ENCODE data around the gene NHLH1.
"Not testable (repeated sequence)": the region's sequence is repeated elsewhere in the genome, so short reads cannot be mapped to it uniquely, and the experiment has no call there.

NHLH1 gene

DNA sequence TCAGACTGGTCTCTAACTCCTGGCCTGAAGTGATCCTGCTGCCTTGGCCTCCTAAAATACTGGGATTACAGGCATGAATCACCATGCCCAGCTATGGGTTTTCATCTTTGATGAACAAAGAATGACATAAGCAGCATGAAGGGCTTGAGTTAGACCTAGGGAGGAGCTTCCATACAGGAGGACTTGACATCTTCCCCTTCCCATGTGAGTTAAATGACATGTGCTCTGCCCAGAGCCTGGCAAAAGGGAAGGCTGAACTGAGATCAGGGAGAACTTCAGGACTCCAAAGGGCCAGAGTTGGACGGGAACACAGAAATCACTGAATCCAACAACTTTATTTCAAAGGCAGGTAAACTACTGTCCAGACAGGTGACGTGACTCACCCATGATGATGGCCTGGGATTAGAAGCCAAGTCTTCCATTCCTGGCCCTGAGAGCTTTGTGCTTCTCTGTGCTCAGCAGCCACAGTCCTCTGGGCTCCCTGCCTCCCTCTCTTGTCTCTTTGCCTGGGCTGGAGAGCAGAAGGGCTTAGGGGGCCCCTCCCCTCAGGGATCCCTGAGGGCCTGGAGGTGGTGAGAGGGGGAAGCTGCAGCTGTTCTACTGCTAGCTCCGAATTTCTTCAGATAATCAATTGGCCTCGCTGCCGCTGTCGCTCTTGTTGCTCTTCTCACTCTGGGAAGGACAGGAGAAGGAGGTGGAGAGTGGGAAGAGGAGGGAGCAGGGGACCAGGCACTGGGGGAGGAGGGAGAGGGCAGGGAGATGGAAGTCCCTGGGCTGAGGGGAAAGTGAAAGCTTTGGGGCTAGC is 7.6 kb downstream of the NHLH1 start:
- H3K4me3 ChIP-seq (ENCODE audit: control insufficient read depth, low read depth, low read length) = no peak overlapping the region
- DNase-seq (ENCODE audit: low read depth) = no peak
- TF ChIP-seq, protein P1, sequence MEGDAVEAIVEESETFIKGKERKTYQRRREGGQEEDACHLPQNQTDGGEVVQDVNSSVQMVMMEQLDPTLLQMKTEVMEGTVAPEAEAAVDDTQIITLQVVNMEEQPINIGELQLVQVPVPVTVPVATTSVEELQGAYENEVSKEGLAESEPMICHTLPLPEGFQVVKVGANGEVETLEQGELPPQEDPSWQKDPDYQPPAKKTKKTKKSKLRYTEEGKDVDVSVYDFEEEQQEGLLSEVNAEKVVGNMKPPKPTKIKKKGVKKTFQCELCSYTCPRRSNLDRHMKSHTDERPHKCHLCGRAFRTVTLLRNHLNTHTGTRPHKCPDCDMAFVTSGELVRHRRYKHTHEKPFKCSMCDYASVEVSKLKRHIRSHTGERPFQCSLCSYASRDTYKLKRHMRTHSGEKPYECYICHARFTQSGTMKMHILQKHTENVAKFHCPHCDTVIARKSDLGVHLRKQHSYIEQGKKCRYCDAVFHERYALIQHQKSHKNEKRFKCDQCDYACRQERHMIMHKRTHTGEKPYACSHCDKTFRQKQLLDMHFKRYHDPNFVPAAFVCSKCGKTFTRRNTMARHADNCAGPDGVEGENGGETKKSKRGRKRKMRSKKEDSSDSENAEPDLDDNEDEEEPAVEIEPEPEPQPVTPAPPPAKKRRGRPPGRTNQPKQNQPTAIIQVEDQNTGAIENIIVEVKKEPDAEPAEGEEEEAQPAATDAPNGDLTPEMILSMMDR (IDR thresholded peaks at IDR 0.05; ENCODE audit: control insufficient read depth, insufficient read depth, low read depth, low read length, missing control alignments) = no peak

DNA sequence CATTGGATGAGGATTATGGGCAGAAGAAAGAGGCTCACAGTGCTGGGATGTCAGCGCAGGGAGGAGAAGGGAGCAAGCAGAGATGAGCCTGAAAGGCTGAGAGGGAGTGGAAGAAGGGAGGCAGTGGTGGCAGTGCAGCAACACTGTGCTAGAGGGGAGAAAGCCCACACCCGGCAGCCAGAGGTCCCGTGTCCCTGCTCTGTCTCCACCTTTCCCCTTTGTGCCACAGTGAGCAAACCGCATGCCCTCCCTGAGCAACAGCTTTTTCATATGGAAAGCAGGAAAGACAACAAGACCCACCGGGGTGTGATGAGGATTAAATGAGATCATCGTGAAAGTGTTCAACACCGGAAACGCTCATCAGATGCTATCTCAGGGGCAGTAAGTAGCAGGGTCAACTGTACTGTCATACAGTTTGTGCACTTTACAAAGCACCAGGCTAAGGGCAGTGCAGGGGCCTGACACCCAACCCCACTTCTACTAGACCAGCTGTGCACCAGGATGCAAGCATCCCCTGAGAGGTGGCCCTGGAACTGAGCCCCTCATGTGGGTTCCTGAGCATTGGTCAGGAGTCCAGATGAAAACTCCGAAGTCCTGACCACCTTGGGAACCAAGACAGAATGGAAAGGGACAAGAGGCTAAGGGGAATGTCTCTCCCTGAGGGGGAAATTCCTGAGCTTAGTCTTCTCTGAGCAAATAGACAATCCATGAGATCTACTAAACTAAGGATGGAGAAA is 9.1 kb downstream of the NHLH1 start:
- TF ChIP-seq, protein P1 (IDR thresholded peaks at IDR 0.05; ENCODE audit: control insufficient read depth, insufficient read depth, low read depth, low read length, missing control alignments) = no peak
- no peak for DNase-seq (ENCODE audit: low read depth)
- no peak overlapping the region for H3K4me3 ChIP-seq (ENCODE audit: control insufficient read depth, low read depth, low read length)

- peak; percentile 25 for DNase-seq (ENCODE audit: low read depth)
- TF ChIP-seq, protein P1 (IDR thresholded peaks at IDR 0.05; ENCODE audit: control insufficient read depth, insufficient read depth, low read depth, low read length, missing control alignments) = peak; percentile 94
- no peak overlapping the region for H3K4me3 ChIP-seq (ENCODE audit: control insufficient read depth, low read depth, low read length)
These were observed 9.8 kb downstream of the NHLH1 start for GRCh38 chr1:160376525-160377131.

DNA sequence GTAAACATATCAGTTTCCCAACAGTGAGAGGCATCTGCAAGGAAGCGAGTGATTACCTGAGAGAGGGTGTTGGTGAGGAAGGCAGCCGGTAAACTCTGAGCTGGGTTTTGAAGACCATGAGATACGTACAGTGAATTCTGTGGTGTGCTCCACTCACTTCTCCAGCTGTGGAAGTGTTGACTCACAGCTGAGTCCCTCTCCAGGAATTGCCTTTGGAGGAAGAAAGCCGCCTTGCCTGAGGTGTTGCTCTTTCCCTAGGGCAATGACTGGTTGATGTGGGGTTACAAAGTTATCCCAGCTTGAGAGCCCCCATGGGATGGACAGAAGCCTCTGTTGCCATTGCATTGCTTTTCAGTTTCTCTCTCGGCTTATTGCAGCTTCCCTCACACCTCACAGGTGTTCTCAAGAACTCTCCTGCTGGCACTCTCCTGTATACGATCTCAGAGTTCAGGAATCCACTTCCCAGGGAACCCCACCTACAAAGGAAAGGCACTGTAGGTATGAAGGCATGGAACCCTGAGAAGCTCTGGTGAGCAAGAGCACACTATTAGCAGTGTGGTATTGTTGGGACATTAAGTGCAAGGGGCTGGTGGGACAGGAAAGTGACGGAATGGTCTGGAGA is 10.8 kb downstream of the NHLH1 start:
- peak; percentile 17 for DNase-seq (ENCODE audit: low read depth)
- no peak overlapping the region for H3K4me3 ChIP-seq (ENCODE audit: control insufficient read depth, low read depth, low read length)
- TF ChIP-seq, protein P1 (IDR thresholded peaks at IDR 0.05; ENCODE audit: control insufficient read depth, insufficient read depth, low read depth, low read length, missing control alignments) = no peak

- not testable (repeated sequence) for H3K4me3 ChIP-seq (ENCODE audit: control insufficient read depth, low read depth, low read length); DNase-seq (ENCODE audit: low read depth)
These were observed 17.9 kb downstream of the NHLH1 start for GRCh38 chr1:160384812-160385211.

GRCh38 chr1:160388406-160388805 is 21.5 kb downstream of the NHLH1 start:
- H3K4me3 ChIP-seq (ENCODE audit: control insufficient read depth, low read depth, low read length); DNase-seq (ENCODE audit: low read depth): not testable (repeated sequence)

DNA sequence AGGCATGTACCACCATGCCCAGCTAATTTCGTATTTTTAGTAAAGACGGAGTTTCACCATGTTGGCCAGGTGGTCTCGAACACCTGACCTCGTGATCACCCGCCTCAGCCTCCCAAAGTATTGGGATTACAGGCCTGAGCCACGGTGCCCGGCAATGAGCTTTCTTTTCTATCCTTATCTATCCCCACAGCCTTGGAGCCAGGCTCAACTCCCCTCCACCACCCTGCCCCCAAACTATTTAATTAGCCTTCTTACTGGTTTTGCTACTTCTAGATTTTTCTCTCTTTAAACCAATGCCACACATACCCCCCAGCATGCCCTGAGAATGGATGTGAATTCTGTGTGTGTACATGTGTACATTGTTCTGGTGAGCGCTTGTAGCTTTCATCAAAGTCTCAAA is 27.8 kb downstream of the NHLH1 start:
- TF ChIP-seq, protein P1 (IDR thresholded peaks at IDR 0.05; ENCODE audit: control insufficient read depth, insufficient read depth, low read depth, low read length, missing control alignments) = no peak
- no peak overlapping the region for H3K4me3 ChIP-seq (ENCODE audit: control insufficient read depth, low read depth, low read length)
- no peak for DNase-seq (ENCODE audit: low read depth)
